Measurements from ENCODE around the gene ATG9B. TPM values are rescaled to one million over a fixed set of nuclear protein-coding genes. Genes with fewer than 3 reads are reported as not detected.
A peak's percentile ranks its signal among the peaks of the same experiment; 100 is the strongest.

Gene ATG9B
- total RNA-seq, 4 donors from 2014 or later: 27.0 to 195 (median 122) TPM

- H3K36me3 ChIP-seq: no peaks in the 10 kb centered on the region
- H3K27me3 ChIP-seq: no peaks in the 10 kb centered on the region
- H3K27ac ChIP-seq: no peak overlapping the region
- H3K4me3 ChIP-seq: no peak overlapping the region
- peaks cover 44% of the 10 kb centered on the region for H3K4me1 ChIP-seq
- TF ChIP-seq EP300 (IDR thresholded peaks at IDR 0.05) (no peak), POLR2AphosphoS5 (IDR thresholded peaks at IDR 0.05) (no peak), POLR2A (IDR thresholded peaks at IDR 0.05) (no peak), CTCF (IDR thresholded peaks at IDR 0.05) (no peak)
- WGBS: 95% methylated on average over 6 of the region's 6 CpGs
- no peak for DNase-seq (ENCODE audit: low spot score in 2 of 2)
- no peaks in the 10 kb centered on the region for H3K9me3 ChIP-seq
Measured at GRCh38 chr7:151056283-151056665, 32.0 kb upstream of the ATG9B start.

DNA sequence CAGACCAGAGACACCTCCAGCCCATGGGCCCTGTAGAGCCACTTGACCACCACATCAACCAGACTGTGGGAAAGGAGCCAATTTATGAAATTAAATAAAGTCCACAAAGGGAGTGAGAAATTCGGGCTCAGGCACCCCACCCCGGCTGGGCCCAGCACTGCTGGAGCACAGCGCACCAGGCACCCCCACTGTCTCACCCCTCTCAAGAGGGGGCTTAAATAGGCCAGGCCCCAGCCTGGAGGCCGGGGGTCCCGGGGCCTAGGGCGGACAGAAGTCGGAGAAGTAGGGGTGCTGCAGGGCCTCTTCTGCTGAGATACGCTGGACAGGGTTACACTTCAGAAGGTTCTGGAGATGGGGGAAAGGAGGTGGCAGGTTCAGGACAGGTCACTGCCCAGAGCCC lies 29.5 kb upstream of the ATG9B start:
- 90% methylated on average over 6 of the region's 8 CpGs for WGBS
- Histone ChIP-seq H3K27ac (no peak overlapping the region), H3K27me3 (peaks cover 9% of the 10 kb centered on the region), H3K9me3 (no peaks in the 10 kb centered on the region), H3K4me1 (peaks cover 31% of the 10 kb centered on the region), H3K4me3 (no peak overlapping the region), H3K36me3 (no peaks in the 10 kb centered on the region)
- no peak for TF ChIP-seq POLR2AphosphoS5 (IDR thresholded peaks at IDR 0.05)
- TF ChIP-seq EP300 (IDR thresholded peaks at IDR 0.05): no peak
- TF ChIP-seq CTCF (IDR thresholded peaks at IDR 0.05): no peak
- TF ChIP-seq POLR2A (IDR thresholded peaks at IDR 0.05): no peak
- no peak for DNase-seq (ENCODE audit: low spot score in 2 of 2)

DNA sequence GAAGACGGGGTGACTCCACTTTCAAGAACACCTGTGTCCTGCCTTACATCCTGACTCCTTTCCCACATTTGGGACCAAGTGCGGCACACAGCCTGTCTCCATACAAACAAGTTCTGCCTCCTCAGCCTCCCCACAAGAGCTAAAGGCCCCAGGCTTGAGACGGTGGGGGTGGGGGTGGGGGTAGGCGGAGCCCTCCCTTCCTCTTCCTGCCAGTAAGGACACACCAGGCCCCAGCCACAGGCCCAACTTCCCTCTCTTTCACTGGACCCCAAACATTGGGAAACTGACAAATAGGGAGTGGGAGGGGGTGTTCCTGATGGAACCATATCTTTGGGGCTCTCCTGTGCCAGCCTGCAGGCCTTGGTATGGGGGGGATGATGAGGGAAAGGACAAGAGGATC lies 28.8 kb upstream of the ATG9B start:
- 65% methylated on average over 4 of the region's 4 CpGs for WGBS
- no peak for DNase-seq (ENCODE audit: low spot score in 2 of 2)
- peaks cover 9% of the 10 kb centered on the region for H3K27me3 ChIP-seq

DNA sequence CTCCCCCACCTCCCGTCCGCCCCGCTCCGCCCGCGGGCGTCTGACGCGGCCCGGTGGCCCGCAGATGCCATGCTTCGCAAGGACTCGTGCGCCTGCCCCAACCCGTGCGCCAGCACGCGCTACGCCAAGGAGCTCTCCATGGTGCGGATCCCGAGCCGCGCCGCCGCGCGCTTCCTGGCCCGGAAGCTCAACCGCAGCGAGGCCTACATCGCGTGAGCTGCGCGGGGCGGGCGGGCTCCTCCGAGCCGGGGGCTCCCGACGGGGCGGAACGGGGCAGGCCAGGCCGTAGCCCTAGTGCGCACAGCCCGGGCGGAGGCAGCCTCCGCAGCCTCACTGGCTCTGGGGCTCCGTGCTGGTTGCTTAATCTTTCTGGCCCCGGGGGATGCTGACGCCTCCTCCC lies 26.8 kb upstream of the ATG9B start:
- no peaks in the 10 kb centered on the region for H3K36me3 ChIP-seq
- no peak for DNase-seq (ENCODE audit: low spot score in 2 of 2)
- peaks cover 9% of the 10 kb centered on the region for H3K27me3 ChIP-seq
- TF ChIP-seq POLR2A (IDR thresholded peaks at IDR 0.05) (no peak), CTCF (IDR thresholded peaks at IDR 0.05) (no peak), POLR2AphosphoS5 (IDR thresholded peaks at IDR 0.05) (peak in 1 of 3 donors; percentile 45), EP300 (IDR thresholded peaks at IDR 0.05) (no peak)
- WGBS: 4% methylated on average over 18 of the region's 50 CpGs
- no peak overlapping the region for H3K27ac ChIP-seq
- H3K4me1 ChIP-seq: peaks cover 18% of the 10 kb centered on the region
- H3K9me3 ChIP-seq: no peaks in the 10 kb centered on the region
- H3K4me3 ChIP-seq: peak overlapping the region; percentile 28

More for the DNA sequence above, 28.8 kb upstream of the ATG9B start:
- Histone ChIP-seq H3K9me3 (no peaks in the 10 kb centered on the region), H3K4me1 (peaks cover 24% of the 10 kb centered on the region), H3K4me3 (no peak overlapping the region), H3K36me3 (no peaks in the 10 kb centered on the region), H3K27ac (no peak overlapping the region)
- TF ChIP-seq POLR2AphosphoS5 (IDR thresholded peaks at IDR 0.05) (no peak), POLR2A (IDR thresholded peaks at IDR 0.05) (no peak), CTCF (IDR thresholded peaks at IDR 0.05) (no peak), EP300 (IDR thresholded peaks at IDR 0.05) (no peak)

- H3K9me3 ChIP-seq: no peaks in the 10 kb centered on the region
- 90% methylated on average over 18 of the region's 38 CpGs for WGBS
- H3K27ac ChIP-seq: no peak overlapping the region
- TF ChIP-seq POLR2A (IDR thresholded peaks at IDR 0.05): no peak
- no peak for TF ChIP-seq CTCF (IDR thresholded peaks at IDR 0.05)
- no peak for TF ChIP-seq EP300 (IDR thresholded peaks at IDR 0.05)
- no peak for TF ChIP-seq POLR2AphosphoS5 (IDR thresholded peaks at IDR 0.05)
- no peak overlapping the region for H3K4me3 ChIP-seq
- peaks cover 9% of the 10 kb centered on the region for H3K27me3 ChIP-seq
- peaks cover 18% of the 10 kb centered on the region for H3K36me3 ChIP-seq
- DNase-seq (ENCODE audit: low spot score in 2 of 2): no peak
- H3K4me1 ChIP-seq: peaks cover 18% of the 10 kb centered on the region
Measured at GRCh38 chr7:151048911-151049463, 24.7 kb upstream of the ATG9B start.

Data from suprapubic skin (tissue), 4 donors.